ENCODE measurements around the gene HDAC4. TPM values are rescaled to one million over a fixed set of nuclear protein-coding genes. Genes with fewer than 3 reads are reported as not detected.

The HDAC4 gene
- total and polyA plus RNA-seq, 2 of the 8 experiments (the other 6 are each of a cell fraction or from before 2014, with no cell fraction given), result 15.4 to 31.5 TPM

DNA sequence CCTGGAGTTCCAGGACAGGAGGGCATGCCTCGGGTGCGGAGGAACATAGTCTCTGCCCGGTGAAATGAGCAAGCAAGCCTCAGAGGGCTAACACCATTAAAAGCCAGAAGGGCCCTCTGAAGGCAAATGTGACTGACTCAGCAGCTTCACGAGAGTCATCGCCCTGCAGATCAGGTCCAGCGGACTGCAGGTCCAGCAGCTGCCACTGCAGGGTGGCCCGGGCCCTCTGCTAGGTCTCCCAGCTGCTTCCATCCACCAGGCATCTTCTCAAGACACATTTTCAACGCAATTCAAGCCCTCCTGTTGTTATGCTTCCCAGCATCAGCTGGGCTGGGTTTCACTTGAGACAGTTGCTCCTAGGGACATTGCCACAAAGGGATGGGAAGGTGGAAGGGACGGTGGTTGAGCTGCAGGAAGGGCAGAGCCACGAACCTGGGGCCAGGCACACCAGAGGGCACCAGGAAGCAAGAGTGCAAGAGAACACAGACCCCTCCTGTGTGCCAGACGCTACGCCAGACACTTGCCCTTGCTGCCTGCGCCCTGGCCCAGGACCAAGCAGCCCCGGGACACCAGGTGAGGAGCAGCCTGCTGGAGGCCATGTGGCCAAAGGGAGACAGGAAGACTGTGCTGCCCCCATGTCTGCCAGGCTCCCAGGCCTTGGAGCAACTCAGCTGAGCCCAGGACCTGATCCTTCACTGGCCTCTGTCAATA lies 173.0 kb downstream of the HDAC4 start:
- Histone ChIP-seq H3K27me3 (replicated peaks in 1 of 4; ENCODE audit: control insufficient read depth in 3 of 4, extremely low read depth in 1 of 4, insufficient read depth in 3 of 4, low read length in 3 of 4) (no peaks in the 10 kb centered on the region), H2AK5ac (ENCODE audit: low read depth, low read length) (0 out of 2 replicates have a peak overlapping the region, but pooled peaks have one; percentile 53), H2BK5ac (ENCODE audit: low read depth, low read length) (0 out of 2 replicates have a peak overlapping the region, but pooled peaks have one; percentile 30), H4K20me1 (replicated peaks in 1 of 2; ENCODE audit: control insufficient read depth in 1 of 2, insufficient read depth in 2 of 2, low read length in 2 of 2) (peaks cover 4 to 16% of the 10 kb centered on the region in 2 experiments), H3K4ac (replicated peaks; ENCODE audit: insufficient read length, low read depth, low read length) (no peak overlapping the region), H3K4me1 (replicated peaks in 1 of 4; ENCODE audit: control insufficient read depth in 3 of 4, insufficient read depth in 4 of 4, low read length in 3 of 4) (peaks cover 0 to 19% (median 7%) of the 10 kb centered on the region in 4 experiments; a peak in 5 of 7 replicates), H2BK12ac (ENCODE audit: low read depth, low read length) (no peak overlapping the region), H3K23ac (ENCODE audit: insufficient read length) (no peak overlapping the region), H3K9me3 (ENCODE audit: insufficient read depth in 2 of 2, low read depth in 1 of 2, low read length in 1 of 2) (no peaks in the 10 kb centered on the region), H3K23me2 (ENCODE audit: low read depth, low read length) (no peaks in the 10 kb centered on the region), H2BK20ac (ENCODE audit: low read length) (no peak overlapping the region), H3K79me1 (ENCODE audit: low read depth, low read length) (peaks cover 16% of the 10 kb centered on the region), H4K91ac (replicated peaks; ENCODE audit: insufficient read length, low read length) (no peak overlapping the region), H3K4me3 (ENCODE audit: extremely low read depth in 1 of 4, insufficient read depth in 2 of 4, low read depth in 3 of 4, low read length in 4 of 4) (no peak overlapping the region), H3K4me2 (ENCODE audit: insufficient read depth in 1 of 2, low read depth in 2 of 2, low read length in 2 of 2) (no peak overlapping the region), H4K5ac (ENCODE audit: insufficient read length, low read depth, low read length) (no peak overlapping the region), H3K36me3 (ENCODE audit: control insufficient read depth in 2 of 4, insufficient read depth in 4 of 4, low read length in 3 of 4) (no peaks in the 10 kb centered on the region), H3K27ac (ENCODE audit: low read depth, low read length) (no peak overlapping the region), H3K14ac (ENCODE audit: insufficient read length) (no peak overlapping the region), H2BK120ac (replicated peaks; ENCODE audit: low read depth, low read length) (no peak overlapping the region), H4K8ac (ENCODE audit: extremely low read depth, insufficient read depth, low read length) (peak overlapping the region; percentile 28), H3K56ac (replicated peaks; ENCODE audit: insufficient read length, low read depth, low read length) (no peak overlapping the region), H3K79me2 (ENCODE audit: control insufficient read depth in 1 of 2, insufficient read depth in 2 of 2, low read length in 2 of 2) (peaks cover 0 to 72% of the 10 kb centered on the region in 2 experiments; a peak in 2 of 4 replicates), H2AFZ (ENCODE audit: low read length) (no peak overlapping the region), H3K18ac (ENCODE audit: extremely low read depth, low read length) (no peak overlapping the region; the same call in none of the 2 replicates), H3K9ac (replicated peaks in 1 of 4; ENCODE audit: extremely low read depth in 1 of 4, low read depth in 3 of 4, low read length in 3 of 4) (no peak overlapping the region), H2BK15ac (ENCODE audit: low read length) (no peak overlapping the region)
- ChIA-PET CTCF (ENCODE audit: partially characterized antibody) (interaction anchor here (0.9 to 2.1 kb wide), 2 partner anchors 11 to 84 kb away, joined by 4 to 6 read pairs; no protein-coding TSS in a partner anchor), POLR2A (ENCODE audit: partially characterized antibody) (interaction anchor here (0.6 kb wide), 1 partner anchor 10 kb away, joined by 3 read pairs; no protein-coding TSS in a partner anchor)
- FAIRE-seq (no peak), DNase-seq (ENCODE audit: low read depth in 1 of 2, low spot score in 2 of 2) (no peak)
- WGBS, 2 experiments (ENCODE audit: extremely low coverage in 1 of 2, insufficient coverage in 1 of 2, insufficient read length in 1 of 2, insufficient replicate concordance in 2 of 2, low coverage in 1 of 2, low lambda C conversion rate in 2 of 2, missing lambda C conversion rate in 1 of 2), result 89% methylated on average over 14 of the region's 14 CpGs; no CpG with 5 or more reads in 1 of the 2 experiments
- TF ChIP-seq PHF8 (conservative IDR thresholded peaks at IDR 0.05; ENCODE audit: low read depth, low read length) (no peak), JUND (IDR thresholded peaks at IDR 0.05; ENCODE audit: low read length) (no peak), HDAC2 (IDR thresholded peaks at IDR 0.05; ENCODE audit: borderline replicate concordance in 1 of 2, low read depth in 2 of 2, low read length in 2 of 2) (no peak), FOSL1 (IDR thresholded peaks at IDR 0.05; ENCODE audit: insufficient read depth, low read depth, low read length) (no peak), JUN (IDR thresholded peaks at IDR 0.05; ENCODE audit: low read depth, low read length) (no peak), YY1 (IDR thresholded peaks at IDR 0.05; ENCODE audit: low read depth, low read length) (no peak), NANOG (IDR thresholded peaks at IDR 0.05; ENCODE audit: insufficient read depth, low read depth, low read length, poor library complexity, severe bottlenecking) (no peak), SIRT6 (IDR thresholded peaks at IDR 0.05; ENCODE audit: low read length) (no peak), EP300 (IDR thresholded peaks at IDR 0.05; ENCODE audit: borderline replicate concordance in 1 of 2, low read depth in 2 of 2, low read length in 2 of 2) (no peak), RNF2 (IDR thresholded peaks at IDR 0.05; ENCODE audit: borderline replicate concordance, low read depth, low read length, missing control alignments, poor library complexity, severe bottlenecking) (no peak), SP4 (IDR thresholded peaks at IDR 0.05; ENCODE audit: low read length) (no peak)

Measured in H1 (cell line).